Dermis blood vessel endothelial cell (primary cell): ENCODE measurements around the gene STX1A. TPM values are rescaled to one million over a fixed set of nuclear protein-coding genes. Genes with fewer than 3 reads are reported as not detected.

ENCODE experiments used
- DNase-seq: peaks from one replicate; pipeline ENCODE4 v3.0.0; 2010
- total RNA-seq: library from RNA; depleted of rRNA; stranded (reverse); fragments of >200 nt; gene quantifications from 2 replicates; pipeline ENCODE4 v1.2.3, GENCODE V29; 2014

Gene STX1A
- total RNA-seq: 10.7 and 11.4 TPM in 2 replicates

GRCh38 chr7:73718905-73719805, at the start of gene STX1A:
STX1A (minus strand) TSS chr7:73719669; CDS start chr7:73719631, 38 bp downstream.
- peak; percentile 77 for DNase-seq

GRCh38 chr7:73768641-73769480, 49.4 kb upstream of the STX1A start:
- peak; percentile 28 for DNase-seq

- DNase-seq: no peak
These were observed 47.2 kb upstream of the STX1A start for GRCh38 chr7:73766556-73767229.

GRCh38 chr7:73762659-73762999, 43.2 kb upstream of the STX1A start:
- no peak for DNase-seq

GRCh38 chr7:73761854-73762658, 42.6 kb upstream of the STX1A start:
- no peak for DNase-seq

- no peak for DNase-seq
These were observed 39.2 kb upstream of the STX1A start for GRCh38 chr7:73758581-73759138.

GRCh38 chr7:73749931-73750776, 30.7 kb upstream of the STX1A start:
- no peak for DNase-seq

GRCh38 chr7:73746378-73746777, 26.9 kb upstream of the STX1A start:
- DNase-seq: no peak

GRCh38 chr7:73742753-73743641, 23.5 kb upstream of the STX1A start:
- peak; percentile 48 for DNase-seq

GRCh38 chr7:73742338-73742752, 22.9 kb upstream of the STX1A start:
- DNase-seq: no peak

- DNase-seq: no peak
These were observed 22.1 kb upstream of the STX1A start for GRCh38 chr7:73741600-73741999.

GRCh38 chr7:73740771-73741170, 21.3 kb upstream of the STX1A start:
- no peak for DNase-seq

- DNase-seq: no peak
These were observed 20.7 kb upstream of the STX1A start for GRCh38 chr7:73740212-73740611.

GRCh38 chr7:73739387-73739767, 19.9 kb upstream of the STX1A start:
- DNase-seq: no peak

- DNase-seq: peak; percentile 98
These were observed 19.3 kb upstream of the STX1A start, which contains the start of gene ABHD11 for GRCh38 chr7:73738612-73739386. ABHD11 (minus strand) TSS chr7:73738802; CDS start chr7:73738770, 32 bp downstream.

- peak; percentile 58 for DNase-seq
These were observed 18.7 kb upstream of the STX1A start for GRCh38 chr7:73738220-73738611.

GRCh38 chr7:73737491-73738219, 18.2 kb upstream of the STX1A start:
- no peak for DNase-seq

GRCh38 chr7:73736885-73737284, 17.4 kb upstream of the STX1A start:
- DNase-seq: no peak
